ENCODE data around the gene EFTUD2. TPM values are rescaled to one million over a fixed set of nuclear protein-coding genes. Genes with fewer than 3 reads are reported as not detected.

The EFTUD2 gene
- total and polyA plus RNA-seq, 2 of the 4 experiments (the other 2 are of a cell fraction), result 72.5 to 126 TPM

- ChIA-PET CTCF (no interaction called here), POLR2A (ENCODE audit: unreplicated experiment) (no interaction called here)
- Histone ChIP-seq H3K23ac (ENCODE audit: low read depth, low read length) (peak overlapping the region; percentile 96), H3K56ac (ENCODE audit: extremely low read depth, insufficient read depth, low read length) (peak overlapping the region; percentile 68), H3K36me3 (ENCODE audit: control insufficient read depth, insufficient read depth, low read length) (no peaks in the 10 kb centered on the region), H2AK5ac (ENCODE audit: low read depth, low read length) (peak overlapping the region; percentile 100), H3K4me2 (ENCODE audit: low read depth, low read length) (peak overlapping the region; percentile 19), H2BK120ac (ENCODE audit: low read depth, low read length) (peak overlapping the region; percentile 100), H4K8ac (ENCODE audit: low read depth in 2 of 2, low read length in 2 of 2) (peak overlapping the region; percentile 86 to 98), H3K4me3 (ENCODE audit: insufficient read depth, low read depth, low read length) (no peak overlapping the region), H3K27me3 (ENCODE audit: control insufficient read depth, insufficient read depth, low read length) (no peaks in the 10 kb centered on the region), H3K4ac (ENCODE audit: low read depth, low read length) (peak overlapping the region; percentile 99), H3K27ac (ENCODE audit: insufficient read depth, low read length) (peak overlapping the region; percentile 86), H2AK9ac (replicated peaks; ENCODE audit: low read depth, low read length, poor library complexity) (peak overlapping the region; percentile 78), H2BK5ac (ENCODE audit: low read depth, low read length, poor library complexity, severe bottlenecking) (peak overlapping the region; percentile 93), H2BK15ac (ENCODE audit: low read depth, low read length) (peak overlapping the region; percentile 96; the same call in 2 of the 3 replicates), H3K14ac (replicated peaks; ENCODE audit: low read depth, low read length) (peak overlapping the region; percentile 98), H2BK20ac (ENCODE audit: low read depth, low read length) (peak overlapping the region; percentile 99), H3K9me3 (ENCODE audit: control insufficient read depth, insufficient read depth, low read length) (no peaks in the 10 kb centered on the region), H3K9ac (ENCODE audit: low read depth, low read length) (peak overlapping the region; percentile 34; the same call in 1 of the 2 replicates), H3K4me1 (ENCODE audit: control insufficient read depth, insufficient read depth, low read length) (peaks cover 27% of the 10 kb centered on the region), H3K79me1 (ENCODE audit: low read depth in 1 of 2, low read length in 2 of 2) (peaks cover 0 to 16% of the 10 kb centered on the region in 2 experiments; a peak in 2 of 4 replicates), H4K5ac (ENCODE audit: low read depth, low read length) (peak overlapping the region; percentile 89), H2AFZ (replicated peaks; ENCODE audit: low read length, poor library complexity) (peak overlapping the region; percentile 79), H3K9me1 (ENCODE audit: insufficient read depth, low read length) (peaks cover 37% of the 10 kb centered on the region), H4K20me1 (ENCODE audit: insufficient read depth, low read length) (no peaks in the 10 kb centered on the region; the same call in 1 of the 2 replicates), H3K18ac (ENCODE audit: low read depth, low read length) (peak overlapping the region; percentile 91), H4K91ac (ENCODE audit: insufficient read depth, low read depth, low read length) (peak overlapping the region; percentile 98)
- no TSS peak for BruUV-seq (replicated peaks)
- in situ Hi-C loops (cut with MboI; ENCODE audit: low sequenced_read_pairs) (no loop called here), dilution Hi-C loops (cut with HindIII; ENCODE audit: low sequenced_read_pairs, unreplicated experiment) (no loop called here), intact Hi-C loops (cut with micrococcal nuclease) (no loop called here)
- DNase-seq, result peak; percentile 96
- WGBS, 2 experiments (ENCODE audit: extremely low coverage in 2 of 2, insufficient read length in 1 of 2), result 58% methylated on average over 4 of the region's 10 CpGs; no CpG with 5 or more reads in 1 of the 2 experiments
- peak; percentile 79 for ATAC-seq (ENCODE audit: low read depth)
- TF ChIP-seq, protein P1, sequence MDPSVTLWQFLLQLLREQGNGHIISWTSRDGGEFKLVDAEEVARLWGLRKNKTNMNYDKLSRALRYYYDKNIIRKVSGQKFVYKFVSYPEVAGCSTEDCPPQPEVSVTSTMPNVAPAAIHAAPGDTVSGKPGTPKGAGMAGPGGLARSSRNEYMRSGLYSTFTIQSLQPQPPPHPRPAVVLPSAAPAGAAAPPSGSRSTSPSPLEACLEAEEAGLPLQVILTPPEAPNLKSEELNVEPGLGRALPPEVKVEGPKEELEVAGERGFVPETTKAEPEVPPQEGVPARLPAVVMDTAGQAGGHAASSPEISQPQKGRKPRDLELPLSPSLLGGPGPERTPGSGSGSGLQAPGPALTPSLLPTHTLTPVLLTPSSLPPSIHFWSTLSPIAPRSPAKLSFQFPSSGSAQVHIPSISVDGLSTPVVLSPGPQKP (IDR thresholded peaks at IDR 0.05; ENCODE audit: borderline replicate concordance, low read depth, low read length), result no peak
- TF ChIP-seq CHD1 (IDR thresholded peaks at IDR 0.05; ENCODE audit: low read depth, low read length) (no peak), MAZ (IDR thresholded peaks at IDR 0.05; ENCODE audit: borderline replicate concordance, low read depth, low read length) (no peak), NFE2L2 (IDR thresholded peaks at IDR 0.05; ENCODE audit: low read depth, low read length) (peak; percentile 83), RAD21 (IDR thresholded peaks at IDR 0.05; ENCODE audit: low read length) (no peak), POLR2A (IDR thresholded peaks at IDR 0.05; ENCODE audit: low read depth, low read length) (no peak), MAFK (IDR thresholded peaks at IDR 0.05; ENCODE audit: low read depth, low read length) (peak; percentile 61; the same call in 1 of the 2 replicates), FOS (IDR thresholded peaks at IDR 0.05; ENCODE audit: low read depth, low read length) (peak; percentile 94), MXI1 (IDR thresholded peaks at IDR 0.05; ENCODE audit: borderline replicate concordance, low read depth, low read length) (no peak), CEBPB (IDR thresholded peaks at IDR 0.05; ENCODE audit: low read depth, low read length) (peak; percentile 83), USF2 (IDR thresholded peaks at IDR 0.05; ENCODE audit: low read depth, low read length) (no peak), RCOR1 (IDR thresholded peaks at IDR 0.05; ENCODE audit: insufficient replicate concordance, low read length) (peak; percentile 80), BHLHE40 (IDR thresholded peaks at IDR 0.05; ENCODE audit: low read depth, low read length) (peak; percentile 56; the same call in 1 of the 2 replicates), SMC3 (IDR thresholded peaks at IDR 0.05; ENCODE audit: low read depth, low read length) (no peak)
- TF ChIP-seq, protein P2, sequence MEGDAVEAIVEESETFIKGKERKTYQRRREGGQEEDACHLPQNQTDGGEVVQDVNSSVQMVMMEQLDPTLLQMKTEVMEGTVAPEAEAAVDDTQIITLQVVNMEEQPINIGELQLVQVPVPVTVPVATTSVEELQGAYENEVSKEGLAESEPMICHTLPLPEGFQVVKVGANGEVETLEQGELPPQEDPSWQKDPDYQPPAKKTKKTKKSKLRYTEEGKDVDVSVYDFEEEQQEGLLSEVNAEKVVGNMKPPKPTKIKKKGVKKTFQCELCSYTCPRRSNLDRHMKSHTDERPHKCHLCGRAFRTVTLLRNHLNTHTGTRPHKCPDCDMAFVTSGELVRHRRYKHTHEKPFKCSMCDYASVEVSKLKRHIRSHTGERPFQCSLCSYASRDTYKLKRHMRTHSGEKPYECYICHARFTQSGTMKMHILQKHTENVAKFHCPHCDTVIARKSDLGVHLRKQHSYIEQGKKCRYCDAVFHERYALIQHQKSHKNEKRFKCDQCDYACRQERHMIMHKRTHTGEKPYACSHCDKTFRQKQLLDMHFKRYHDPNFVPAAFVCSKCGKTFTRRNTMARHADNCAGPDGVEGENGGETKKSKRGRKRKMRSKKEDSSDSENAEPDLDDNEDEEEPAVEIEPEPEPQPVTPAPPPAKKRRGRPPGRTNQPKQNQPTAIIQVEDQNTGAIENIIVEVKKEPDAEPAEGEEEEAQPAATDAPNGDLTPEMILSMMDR (conservative IDR thresholded peaks at IDR 0.05; ENCODE audit: low read depth, low read length), result no peak
These were observed 6.9 kb upstream of the EFTUD2 start for GRCh38 chr17:44906010-44906646.

Measured in IMR-90 (cell line).